ENCODE results near the gene HBA1. TPM values are rescaled to one million over a fixed set of nuclear protein-coding genes. Genes with fewer than 3 reads are reported as not detected.

The HBA1 gene
- total and polyA plus RNA-seq, 2 of the 8 experiments (the other 6 are each of a cell fraction or from before 2014, with no cell fraction given): 2.3 TPM

GRCh38 chr16:177394-177822 lies 928 bp downstream of the HBA1 start:
- H4K20me1 ChIP-seq (replicated peaks in 1 of 2; ENCODE audit: control insufficient read depth in 1 of 2, insufficient read depth in 2 of 2, low read length in 2 of 2): peaks cover 11 to 20% of the 10 kb centered on the region in 2 experiments
- POLR2A ChIA-PET (ENCODE audit: partially characterized antibody): interaction anchor here (0.6 to 2.3 kb wide), 3 partner anchors 10 to 20 kb away, joined by 3 to 16 read pairs (median 4); partner anchors contain the start of gene HBM
- TF ChIP-seq SUZ12 (IDR thresholded peaks at IDR 0.05; ENCODE audit: low read length): peak; percentile 60; the same call in 1 of the 2 replicates

More at GRCh38 chr16:177394-177822, 928 bp downstream of the HBA1 start:
- peak overlapping the region in 1 of 2 experiments; percentile 33; a peak in 1 of 4 replicates for H3K4me2 ChIP-seq (ENCODE audit: insufficient read depth in 1 of 2, low read depth in 2 of 2, low read length in 2 of 2)
- no peak for FAIRE-seq
- no peak overlapping the region for H3K18ac ChIP-seq (ENCODE audit: extremely low read depth, low read length)
- 28% methylated on average over 11 of the region's 13 CpGs; no CpG with 5 or more reads in 1 of the 2 experiments for WGBS, 2 experiments (ENCODE audit: extremely low coverage in 1 of 2, insufficient coverage in 1 of 2, insufficient read length in 1 of 2, insufficient replicate concordance in 2 of 2, low coverage in 1 of 2, low lambda C conversion rate in 2 of 2, missing lambda C conversion rate in 1 of 2)
- no peak overlapping the region for H3K4ac ChIP-seq (replicated peaks; ENCODE audit: insufficient read length, low read depth, low read length)
- H3K23ac ChIP-seq (ENCODE audit: insufficient read length): no peak overlapping the region
- H3K4me3 ChIP-seq (ENCODE audit: extremely low read depth in 1 of 4, insufficient read depth in 2 of 4, low read depth in 3 of 4, low read length in 4 of 4): peak overlapping the region in 1 of 4 experiments; percentile 16; a peak in 1 of 8 replicates
- no peak overlapping the region for H3K56ac ChIP-seq (replicated peaks; ENCODE audit: insufficient read length, low read depth, low read length)
- peaks cover 0 to 9% (median 4%) of the 10 kb centered on the region in 4 experiments; a peak in 5 of 7 replicates for H3K4me1 ChIP-seq (replicated peaks in 1 of 4; ENCODE audit: control insufficient read depth in 3 of 4, insufficient read depth in 4 of 4, low read length in 3 of 4)
- no peak overlapping the region for H2AFZ ChIP-seq (ENCODE audit: low read length)
- CTCF ChIA-PET (ENCODE audit: partially characterized antibody): interaction anchor here (0.7 to 2.5 kb wide), 4 partner anchors 10 to 112 kb away, joined by 3 to 14 read pairs (median 5); no protein-coding TSS in a partner anchor
- H3K79me2 ChIP-seq (ENCODE audit: control insufficient read depth in 1 of 2, insufficient read depth in 2 of 2, low read length in 2 of 2): no peaks in the 10 kb centered on the region
- no peak overlapping the region for H3K14ac ChIP-seq (ENCODE audit: insufficient read length)
- H2BK15ac ChIP-seq (ENCODE audit: low read length): no peak overlapping the region
- no peaks in the 10 kb centered on the region for H3K36me3 ChIP-seq (ENCODE audit: control insufficient read depth in 2 of 4, insufficient read depth in 4 of 4, low read length in 3 of 4)
- no peak overlapping the region for H3K9ac ChIP-seq (replicated peaks in 1 of 4; ENCODE audit: extremely low read depth in 1 of 4, low read depth in 3 of 4, low read length in 3 of 4)
- H3K23me2 ChIP-seq (ENCODE audit: low read depth, low read length): peaks cover 9% of the 10 kb centered on the region; the same call in 1 of the 2 replicates
- H2BK12ac ChIP-seq (ENCODE audit: low read depth, low read length): no peak overlapping the region
- H3K9me3 ChIP-seq (ENCODE audit: insufficient read depth in 2 of 2, low read depth in 1 of 2, low read length in 1 of 2): no peaks in the 10 kb centered on the region
- H2BK120ac ChIP-seq (replicated peaks; ENCODE audit: low read depth, low read length): no peak overlapping the region
- no peaks in the 10 kb centered on the region for H3K79me1 ChIP-seq (ENCODE audit: low read depth, low read length)
- peaks cover 54 to 76% (median 69%) of the 10 kb centered on the region in 4 experiments for H3K27me3 ChIP-seq (replicated peaks in 1 of 4; ENCODE audit: control insufficient read depth in 3 of 4, extremely low read depth in 1 of 4, insufficient read depth in 3 of 4, low read length in 3 of 4)
- DNase-seq (ENCODE audit: low read depth in 1 of 2, low spot score in 2 of 2): no peak
- no peak overlapping the region for H4K91ac ChIP-seq (replicated peaks; ENCODE audit: insufficient read length, low read length)
- no peak overlapping the region for H2BK20ac ChIP-seq (ENCODE audit: low read length)
- H3K27ac ChIP-seq (ENCODE audit: low read depth, low read length): no peak overlapping the region
- no peak overlapping the region for H4K8ac ChIP-seq (ENCODE audit: extremely low read depth, insufficient read depth, low read length)
- no peak overlapping the region for H2AK5ac ChIP-seq (ENCODE audit: low read depth, low read length)
- H2BK5ac ChIP-seq (ENCODE audit: low read depth, low read length): no peak overlapping the region
- H4K5ac ChIP-seq (ENCODE audit: insufficient read length, low read depth, low read length): no peak overlapping the region
